GM20000 (cell line): Measurements from ENCODE around the gene PRKN.

ENCODE experiments used
- DNase-seq: peaks from one replicate; pipeline ENCODE4 v3.0.0; 2012; ENCODE audit warnings: low spot score
- CTCF ChIP-seq: IDR thresholded peaks from 2 replicates; pipeline ENCODE4 v1.5.1; 2012; ENCODE audit warnings: mild to moderate bottlenecking, control low read depth; ENCODE audit errors: extremely low read depth, missing control alignments

Gene PRKN

GRCh38 chr6:161772176-161772575 is 955.4 kb downstream of the PRKN start:
- no peak for DNase-seq
- no peak for TF ChIP-seq CTCF

- no peak for TF ChIP-seq CTCF
- DNase-seq: no peak
Measured at GRCh38 chr6:161761966-161762365, 965.6 kb downstream of the PRKN start.

GRCh38 chr6:161755080-161755479 is 972.5 kb downstream of the PRKN start:
- DNase-seq: no peak
- TF ChIP-seq CTCF: no peak

GRCh38 chr6:161750686-161751085 is 976.9 kb downstream of the PRKN start:
- DNase-seq: no peak
- TF ChIP-seq CTCF: no peak

GRCh38 chr6:161749576-161749975 is 978.0 kb downstream of the PRKN start:
- TF ChIP-seq CTCF: no peak
- DNase-seq: no peak

- DNase-seq: peak; percentile 11
Measured at GRCh38 chr6:161748535-161749416, 978.8 kb downstream of the PRKN start.

More at GRCh38 chr6:161748535-161749416, 978.8 kb downstream of the PRKN start:
- TF ChIP-seq CTCF: no peak
